K562 (cell line): ENCODE results near the gene FAM151A. TPM values are rescaled to one million over a fixed set of nuclear protein-coding genes. Genes with fewer than 3 reads are reported as not detected.

ENCODE experiments used
- ATAC-seq: fragments of 200-7000 bp; cut with Tn5 transposase; 3 replicates; pipeline ENCODE4 v1.9.1; 2020; ENCODE audit warnings: moderate library complexity
- BruUV-seq: library from RNA; stranded (reverse); fragments of 400-500 nt; replicated peaks from 2 replicates; lab custom pipeline; 2021; lab: Mats Ljungman, UMichigan
- CTCF ChIA-PET: fragments of 300-600 bp; formaldehyde crosslinking; extraction: SDS; loops from one replicate; lab custom pipeline; 2021; ENCODE audit warnings: low intra/inter-chr PET ratio; lab: Yijun Ruan, JAX
- POLR2A ChIA-PET: fragments of 300-600, 350-650 bp; sonication (Branson Sonifier 250); formaldehyde crosslinking; extraction: SDS; loops from one replicate; lab custom pipeline; 2021; ENCODE audit warnings: antibody characterized with exemption, inconsistent platforms; lab: Yijun Ruan, JAX
- DNase-seq, 4 experiments: peaks; one replicate each; pipeline versions ENCODE4 v3.0.0 to v3.0.0-alpha.2; 2011 to 2018; ENCODE audit warnings: low spot score in 3 of 4, mixed read lengths in 3 of 4; ENCODE audit errors: extremely low read depth in 1 of 4
- FAIRE-seq: peaks from 2 replicates; lab custom pipeline; 2011; peaks lifted over from hg19 to GRCh38; lab: Jason Lieb, UNC
- H2AFZ ChIP-seq: 2 replicates; pipeline ENCODE4 v1.6.0; 2011; ENCODE audit warnings: low read depth, low read length, control low read depth, inconsistent platforms
- H3K27ac ChIP-seq: fragments of 200-600 bp; 3 replicates; pipeline ENCODE4 v1.8.0; 2011; ENCODE audit warnings: low read depth, mild to moderate bottlenecking, control low read depth, inconsistent platforms, low read length, moderate library complexity, mixed read lengths; ENCODE audit errors: extremely low read depth
- H3K27me3 ChIP-seq, 2 experiments: fragments of 300-600 bp in 1 of 2; 2 replicates in 1 of 2; 3 replicates in 1 of 2; pipeline versions ENCODE4 v1.6.0 to v1.8.0; 2011; ENCODE audit warnings: inconsistent platforms in 2 of 2, low read length in 2 of 2, mild to moderate bottlenecking in 1 of 2, mixed read lengths in 1 of 2, moderate library complexity in 1 of 2; ENCODE audit not compliant: control insufficient read depth in 2 of 2, insufficient read depth in 2 of 2
- H3K36me3 ChIP-seq: fragments of 300-600 bp; 3 replicates; pipeline ENCODE4 v1.8.0; 2011; ENCODE audit warnings: mild to moderate bottlenecking, low read length, inconsistent platforms; ENCODE audit not compliant: control insufficient read depth, insufficient read depth
- H3K4me1 ChIP-seq, 2 experiments: fragments of 200-600 bp in 1 of 2; replicated peaks in 1 of 2; 2 replicates in 1 of 2; 3 replicates in 1 of 2; pipeline versions ENCODE4 v1.5.1 to v1.8.0; 2011; ENCODE audit warnings: inconsistent platforms in 2 of 2, low read length in 2 of 2, mild to moderate bottlenecking in 1 of 2, mixed read lengths in 1 of 2, moderate library complexity in 1 of 2; ENCODE audit not compliant: control insufficient read depth in 2 of 2, insufficient read depth in 2 of 2
- H3K4me2 ChIP-seq: 2 replicates; pipeline ENCODE4 v1.6.1; 2011; ENCODE audit warnings: low read length, control low read depth, inconsistent platforms, mixed read lengths; ENCODE audit not compliant: insufficient read depth
- H3K4me3 ChIP-seq: fragments of 200-600 bp; sonication (generic), shearing (Covaris generic); 2 replicates; pipeline ENCODE4 v1.5.1; 2016; ENCODE audit warnings: control low read depth, inconsistent platforms
- H3K79me2 ChIP-seq: fragments of 200-600 bp; 3 replicates; pipeline ENCODE4 v1.8.0; 2011; ENCODE audit warnings: low read length, inconsistent platforms; ENCODE audit not compliant: control insufficient read depth, insufficient read depth
- H3K9ac ChIP-seq, 2 experiments: 2 replicates each; pipeline versions ENCODE4 v1.6.0 to v1.6.1; 2011; ENCODE audit warnings: low read depth in 2 of 2, low read length in 2 of 2, control low read depth in 1 of 2, inconsistent platforms in 1 of 2, mild to moderate bottlenecking in 1 of 2, mixed read lengths in 1 of 2; ENCODE audit not compliant: insufficient read depth in 1 of 2
- H3K9me1 ChIP-seq: one replicate; pipeline ENCODE4 v1.6.0; 2011; ENCODE audit warnings: inconsistent platforms, mild to moderate bottlenecking, low read length, moderate library complexity; ENCODE audit not compliant: control insufficient read depth, insufficient read depth
- H3K9me3 ChIP-seq: replicated peaks from 2 replicates; pipeline ENCODE4 v1.5.1; 2011; ENCODE audit warnings: low read depth, low read length, inconsistent platforms; ENCODE audit not compliant: control insufficient read depth, insufficient read depth
- H4K20me1 ChIP-seq: replicated peaks from 2 replicates; pipeline ENCODE4 v1.6.1; 2011; ENCODE audit warnings: low read length, inconsistent platforms, mixed read lengths; ENCODE audit not compliant: control insufficient read depth, insufficient read depth
- BMI1 ChIP-seq: fragments of 150-350 bp; IDR thresholded peaks from 2 replicates; pipeline ENCODE4 v1.6.1; 2014; ENCODE audit warnings: low read length
- DNMT1 ChIP-seq: fragments of 450-650 bp; IDR thresholded peaks from 2 replicates; pipeline ENCODE4 v1.6.1; 2016; ENCODE audit warnings: antibody characterized with exemption, mild to moderate bottlenecking
- HOXB6 ChIP-seq: fragments of 250-450 bp; sonication (Bioruptor Pico); IDR thresholded peaks from 2 replicates; pipeline ENCODE4 v1.5.1; 2022; ENCODE audit warnings: mild to moderate bottlenecking, borderline replicate concordance
- ZC3H4 ChIP-seq: sonication (generic); formaldehyde crosslinking; IDR thresholded peaks from 2 replicates; pipeline ENCODE4 v1.9.0; 2021; ENCODE audit warnings: missing genetic modification reagents, borderline replicate concordance
- ZFX ChIP-seq: sonication (generic); formaldehyde crosslinking; IDR thresholded peaks from 2 replicates; pipeline ENCODE4 v1.8.0; 2022; ENCODE audit warnings: mild to moderate bottlenecking, missing genetic modification reagents, moderate library complexity
- ZNF717 ChIP-seq: fragments of 250-450 bp; sonication (Bioruptor Pico); IDR thresholded peaks from 2 replicates; pipeline ENCODE4 v1.5.0; 2021
- WGBS: fragments of 100-300 bp; shearing (Covaris generic); methylation state at CpG from one replicate; pipeline ENCODE4 v1.1.6; 2016; ENCODE audit warnings: low coverage, mixed read lengths; ENCODE audit not compliant: insufficient coverage; ENCODE audit errors: missing lambda C conversion rate; 5-methylcytosine and 5-hydroxymethylcytosine counted together
- in situ Hi-C: fragments of 300-500 bp; cut with MboI; formaldehyde crosslinking; loops from 4 replicates; pipeline ENCODE4 v1.15.0; 2018; ENCODE audit warnings: inconsistent platforms, mixed read lengths
- intact Hi-C: fragments of 100-400 bp; cut with micrococcal nuclease; formaldehyde crosslinking; loops from 2 replicates; pipeline ENCODE4 v1.14.2; 2022
- polyA plus RNA-seq, 8 experiments: library from polyadenylated mRNA; depleted of rRNA in 4 of 8; stranded (reverse) in 5 of 8; unstranded in 3 of 8; fragments of >200 nt; fragmentation: Nextera tagmentation in 2 of 8; fragmentation: Illumina TruSeq in 1 of 8; extraction: Ambion mirVana in 2 of 8; extraction: Trizol in 1 of 8; gene quantifications; 2 replicates each; pipeline versions ENCODE4 v1.2.1 to v1.2.3, GENCODE V29; 2011 to 2014; ENCODE audit warnings: inconsistent platforms in 1 of 8, missing spikeins in 1 of 8
- total RNA-seq, 7 experiments: library from RNA; depleted of rRNA in 6 of 7; stranded (reverse); fragments of >200 nt in 6 of 7; fragmentation: Illumina TruSeq in 2 of 7; extraction: Trizol in 2 of 7; gene quantifications; 2 replicates each; pipeline versions ENCODE4 v1.2.1 to v1.2.3, GENCODE V29; 2011 to 2021; ENCODE audit warnings: low replicate concordance in 1 of 7

Gene FAM151A
- total and polyA plus RNA-seq, 9 of the 15 experiments (the other 6 are each of a cell fraction or from before 2014, with no cell fraction given), result not detected

DNA sequence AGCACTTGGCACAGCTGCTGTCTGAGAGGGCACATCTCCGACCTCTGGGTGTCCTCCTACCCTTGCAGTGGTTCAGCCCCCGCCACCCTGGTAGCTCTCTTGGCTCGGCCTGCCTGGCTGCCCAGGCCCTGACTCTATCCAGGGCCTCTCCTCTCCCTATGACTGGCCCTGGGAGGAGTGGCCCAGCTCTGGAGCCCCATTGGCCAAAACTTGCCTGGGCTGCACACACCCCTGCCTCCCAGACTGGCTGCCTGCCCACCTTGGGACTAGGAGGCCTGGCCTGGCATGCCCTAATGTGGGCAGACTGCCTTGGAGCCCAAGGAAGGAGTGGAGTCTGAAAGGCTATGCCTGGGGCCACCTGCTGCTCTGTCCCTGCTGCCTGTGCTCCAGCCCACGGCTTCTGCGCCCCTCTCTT, 41.7 kb downstream of the FAM151A start:
- in situ Hi-C loops, result no loop called here
- H3K9me3 ChIP-seq, result no peaks in the 10 kb centered on the region
- no peak overlapping the region for H3K27ac ChIP-seq
- no peak for TF ChIP-seq HOXB6 (CRISPR knock-in tag)
- no peak for TF ChIP-seq DNMT1
- TF ChIP-seq BMI1, result no peak
- 0 out of 2 replicates have a peak, but pooled peaks have one; percentile 33 for TF ChIP-seq ZC3H4 (CRISPR knock-in tag)
- no peak for TF ChIP-seq ZNF717
- TF ChIP-seq ZFX (CRISPR knock-in tag), result 0 out of 2 replicates have a peak, but pooled peaks have one; percentile 22
- TF ChIP-seq, all 486 proteins: peak for 2
- H4K20me1 ChIP-seq, result no peaks in the 10 kb centered on the region
- no peaks in the 10 kb centered on the region for H3K79me2 ChIP-seq
- H3K4me1 ChIP-seq, result peaks cover 0 to 14% of the 10 kb centered on the region in 2 experiments; a peak in 2 of 5 replicates
- H2AFZ ChIP-seq, result no peak overlapping the region
- H3K9ac ChIP-seq, result peak overlapping the region in 1 of 2 experiments; percentile 23; a peak in 1 of 4 replicates
- intact Hi-C loops, result no loop called here
- ChIA-PET CTCF (no interaction called here), POLR2A (interaction anchor here (0.6 kb wide), 1 partner anchor 360 kb away, joined by 3 read pairs; no protein-coding TSS in a partner anchor)
- no peaks in the 10 kb centered on the region for H3K9me1 ChIP-seq
- ATAC-seq (peak; percentile 40), DNase-seq (no peak), FAIRE-seq (no peak)
- H3K27me3 ChIP-seq, result peaks cover 17 to 43% of the 10 kb centered on the region in 2 experiments; a peak in 4 of 5 replicates
- BruUV-seq, result no TSS peak
- no peaks in the 10 kb centered on the region for H3K36me3 ChIP-seq
- WGBS, result 14% methylated on average over 5 of the region's 5 CpGs
- H3K4me3 ChIP-seq, result no peak overlapping the region
- H3K4me2 ChIP-seq, result no peak overlapping the region
